Hematopoietic multipotent progenitor cell treated with erythropoietin and hydrocortisone succinate and interleukin-3 and kit ligand, for 8 days (in vitro differentiated cells): Measurements from ENCODE around the gene ST8SIA1.
"Not testable (repeated sequence)": the region's sequence is repeated elsewhere in the genome, so short reads cannot be mapped to it uniquely, and the experiment has no call there.

Experiments used
- DNase-seq: peaks from one replicate; pipeline ENCODE4 v3.0.0-alpha.2; 2015

ST8SIA1 gene

GRCh38 chr12:22160396-22161003 is 174.0 kb downstream of the ST8SIA1 start:
- DNase-seq: no peak

DNA sequence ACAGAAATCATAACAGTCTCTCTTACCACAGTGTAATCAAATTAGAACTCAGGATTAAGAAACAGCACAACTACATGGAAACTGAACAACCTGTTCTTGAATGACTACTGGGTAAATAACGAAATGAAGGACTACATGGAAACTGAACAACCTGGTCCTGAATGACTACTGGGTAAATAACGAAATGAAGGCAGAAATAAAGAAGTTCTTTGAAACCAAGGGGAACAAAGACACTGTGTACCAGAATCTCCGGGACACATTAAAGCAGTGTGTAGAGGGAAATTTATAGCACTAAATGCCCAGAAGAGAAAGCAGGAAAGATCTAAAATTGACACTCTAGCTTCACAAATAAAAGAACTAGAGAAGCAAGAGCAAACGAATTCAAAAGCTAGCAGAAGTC is 185.2 kb downstream of the ST8SIA1 start:
- DNase-seq: not testable (repeated sequence)

DNA sequence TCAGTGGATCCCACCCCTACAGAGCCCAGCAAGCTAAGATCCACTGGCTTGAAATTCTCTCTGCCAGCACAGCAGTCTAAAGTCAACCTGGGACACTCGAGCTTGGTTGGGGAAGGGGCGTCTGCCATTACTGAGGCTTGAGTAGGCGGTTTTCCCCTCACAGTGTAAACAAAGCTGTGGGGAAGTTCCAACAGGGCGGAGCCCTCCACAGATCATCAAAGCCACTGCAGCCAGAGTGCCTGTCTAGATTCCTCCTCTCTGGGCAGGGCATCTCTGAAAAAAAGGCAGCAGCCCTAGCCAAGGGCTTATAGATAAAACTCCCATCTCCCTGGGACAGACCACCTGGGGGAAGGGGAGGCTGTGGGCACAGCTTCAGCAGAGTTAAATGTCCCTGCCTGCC is 187.8 kb downstream of the ST8SIA1 start:
- not testable (repeated sequence) for DNase-seq
